K562 (cell line): Measurements from ENCODE around the gene KLHL33. TPM values are rescaled to one million over a fixed set of nuclear protein-coding genes. Genes with fewer than 3 reads are reported as not detected.

Experiments
- ATF1 ChIP-seq, 2 experiments: fragments of 450-650 bp in 1 of 2; IDR thresholded peaks; 2 replicates each; pipeline ENCODE4 v1.6.1; 2016; ENCODE audit warnings: missing compliant biosample characterization in 1 of 2, missing genetic modification characterization in 1 of 2
- E2F6 ChIP-seq, 2 experiments: IDR thresholded peaks; 2 replicates each; pipeline ENCODE4 v1.6.1; 2011; ENCODE audit warnings: borderline replicate concordance in 1 of 2, control low read depth in 1 of 2, low read depth in 1 of 2, low read length in 1 of 2, mild to moderate bottlenecking in 1 of 2, mixed read lengths in 1 of 2, moderate library complexity in 1 of 2; ENCODE audit not compliant: insufficient read depth in 1 of 2, insufficient read length in 1 of 2, poor library complexity in 1 of 2, severe bottlenecking in 1 of 2; ENCODE audit errors: extremely low read depth in 1 of 2
- HMBOX1 ChIP-seq: sonication (generic); IDR thresholded peaks from 2 replicates; pipeline ENCODE4 v1.6.1; 2016
- MGA ChIP-seq: fragments of 450-650 bp; IDR thresholded peaks from 2 replicates; pipeline ENCODE4 v1.6.1; 2016; ENCODE audit warnings: mild to moderate bottlenecking, moderate library complexity
- MTA2 ChIP-seq: fragments of 450-650 bp; IDR thresholded peaks from 2 replicates; pipeline ENCODE4 v1.6.1; 2016; ENCODE audit warnings: low read depth
- MYC ChIP-seq, 2 experiments: fragments of 250-450 bp in 1 of 2; sonication (Bioruptor Pico) in 1 of 2; IDR thresholded peaks; 2 replicates each; pipeline versions ENCODE4 v1.5.1 to v1.6.1; 2012 to 2021; ENCODE audit warnings: low read depth in 2 of 2, borderline replicate concordance in 1 of 2, improper control_type of control experiment in 1 of 2, low read length in 1 of 2, mild to moderate bottlenecking in 1 of 2, moderate library complexity in 1 of 2
- ZBTB5 ChIP-seq: fragments of 450-650 bp; IDR thresholded peaks from 2 replicates; pipeline ENCODE4 v1.6.1; 2017; ENCODE audit warnings: antibody characterized with exemption
- ZNF589 ChIP-seq: fragments of 200-800 bp; sonication (Bioruptor generic); IDR thresholded peaks from 2 replicates; pipeline ENCODE4 v1.6.1; 2016; ENCODE audit warnings: low read depth, missing genetic modification characterization, missing compliant biosample characterization
- polyA plus RNA-seq, 8 experiments: library from polyadenylated mRNA; depleted of rRNA in 4 of 8; stranded (reverse) in 5 of 8; unstranded in 3 of 8; fragments of >200 nt; fragmentation: Nextera tagmentation in 2 of 8; fragmentation: Illumina TruSeq in 1 of 8; extraction: Ambion mirVana in 2 of 8; extraction: Trizol in 1 of 8; gene quantifications; 2 replicates each; pipeline versions ENCODE4 v1.2.1 to v1.2.3, GENCODE V29; 2011 to 2014; ENCODE audit warnings: inconsistent platforms in 1 of 8, missing spikeins in 1 of 8
- total RNA-seq, 7 experiments: library from RNA; depleted of rRNA in 6 of 7; stranded (reverse); fragments of >200 nt in 6 of 7; fragmentation: Illumina TruSeq in 2 of 7; extraction: Trizol in 2 of 7; gene quantifications; 2 replicates each; pipeline versions ENCODE4 v1.2.1 to v1.2.3, GENCODE V29; 2011 to 2021; ENCODE audit warnings: low replicate concordance in 1 of 7

The KLHL33 gene
- total and polyA plus RNA-seq, 9 of the 15 experiments (the other 6 are each of a cell fraction or from before 2014, with no cell fraction given) = 0.04 to 0.27 (median 0.13) TPM; not detected in 6

- no peak for TF ChIP-seq MTA2
- TF ChIP-seq MGA = peak; percentile 97
- peak; percentile 87 for TF ChIP-seq ZNF589 (CRISPR knock-in tag)
- TF ChIP-seq ATF1 (CRISPR knock-in tag; IDR thresholded peaks at IDR 0.05) = no peak
- TF ChIP-seq ATF1 (tag; IDR thresholded peaks at IDR 0.05) = peak; percentile 96
- TF ChIP-seq MYC (IDR thresholded peaks at IDR 0.05; ENCODE audit: low read depth, low read length) = peak; percentile 79
- TF ChIP-seq MYC (CRISPR knock-in tag; IDR thresholded peaks at IDR 0.05; ENCODE audit: borderline replicate concordance, low read depth) = no peak
- TF ChIP-seq HMBOX1 = no peak; the same call in 1 of the 2 replicates
- peak; percentile 80; the same call in 1 of the 2 replicates for TF ChIP-seq ZBTB5
- peak; percentile 88 to 91 for TF ChIP-seq E2F6 (IDR thresholded peaks at IDR 0.05; ENCODE audit: borderline replicate concordance in 1 of 2, extremely low read depth in 1 of 2, insufficient read depth in 1 of 2, insufficient read length in 1 of 2, low read depth in 1 of 2, low read length in 1 of 2, poor library complexity in 1 of 2, severe bottlenecking in 1 of 2)
These were observed 25.5 kb upstream of the KLHL33 start, which contains the start of gene PIP4P1 (continued) for GRCh38 chr14:20461225-20462141.
